IMR-90 (cell line): ENCODE measurements around the gene PRDM2. TPM values are rescaled to one million over a fixed set of nuclear protein-coding genes. Genes with fewer than 3 reads are reported as not detected.

Source experiments
- ATAC-seq: fragments of 200-7000 bp; cut with Tn5 transposase; 2 replicates; pipeline ENCODE4 v1.9.1; 2020; ENCODE audit warnings: low read depth, mild to moderate bottlenecking, moderate library complexity
- BruUV-seq: library from RNA; stranded (reverse); fragments of 400-500 nt; replicated peaks from 2 replicates; lab custom pipeline; 2021; lab: Mats Ljungman, UMichigan
- CTCF ChIA-PET: fragments of 300-600 bp; formaldehyde crosslinking; extraction: SDS; loops from one replicate; lab custom pipeline; 2021; ENCODE audit warnings: antibody characterized with exemption; lab: Yijun Ruan, JAX
- POLR2A ChIA-PET: fragments of 300-600 bp; sonication (Branson Sonifier 250); formaldehyde crosslinking; loops from one replicate; lab custom pipeline; 2022; ENCODE audit warnings: antibody characterized with exemption; ENCODE audit not compliant: unreplicated experiment; lab: Charles Lee
- DNase-seq: peaks from one replicate; pipeline ENCODE4 v3.0.0; 2013
- H2AFZ ChIP-seq: replicated peaks from 2 replicates; pipeline ENCODE3; 2013; ENCODE audit warnings: low read length, mild to moderate bottlenecking; ENCODE audit not compliant: poor library complexity
- H2AK5ac ChIP-seq: 2 replicates; pipeline ENCODE4 v1.6.1; 2013; ENCODE audit warnings: low read depth, low read length, inconsistent platforms
- H2AK9ac ChIP-seq: replicated peaks from 2 replicates; pipeline ENCODE3; 2013; ENCODE audit warnings: mild to moderate bottlenecking, low read depth, low read length, moderate library complexity; ENCODE audit not compliant: poor library complexity
- H2BK120ac ChIP-seq: 2 replicates; pipeline ENCODE4 v1.6.1; 2013; ENCODE audit warnings: low read depth, low read length, inconsistent platforms
- H2BK15ac ChIP-seq: 3 replicates; pipeline ENCODE4 v1.6.1; 2013; ENCODE audit warnings: low read depth, low read length, inconsistent platforms
- H2BK20ac ChIP-seq: 2 replicates; pipeline ENCODE4 v1.6.1; 2013; ENCODE audit warnings: low read depth, mild to moderate bottlenecking, inconsistent platforms, low read length, moderate library complexity
- H2BK5ac ChIP-seq: 2 replicates; pipeline ENCODE4 v1.6.1; 2013; ENCODE audit warnings: mild to moderate bottlenecking, low read depth, low read length, inconsistent platforms; ENCODE audit not compliant: poor library complexity, severe bottlenecking
- H3K14ac ChIP-seq: replicated peaks from 2 replicates; pipeline ENCODE4 v1.6.1; 2013; ENCODE audit warnings: low read depth, low read length, inconsistent platforms
- H3K18ac ChIP-seq: 2 replicates; pipeline ENCODE4 v1.6.1; 2013; ENCODE audit warnings: low read depth, low read length, control low read depth
- H3K23ac ChIP-seq: 2 replicates; pipeline ENCODE4 v1.6.1; 2013; ENCODE audit warnings: low read depth, low read length, inconsistent platforms
- H3K27ac ChIP-seq: 2 replicates; pipeline ENCODE4 v1.5.1; 2013; ENCODE audit warnings: mild to moderate bottlenecking, control low read depth, low read length; ENCODE audit not compliant: insufficient read depth
- H3K27me3 ChIP-seq: 2 replicates; pipeline ENCODE4 v1.6.1; 2013; ENCODE audit warnings: low read length; ENCODE audit not compliant: control insufficient read depth, insufficient read depth
- H3K36me3 ChIP-seq: 2 replicates; pipeline ENCODE4 v1.6.1; 2013; ENCODE audit warnings: low read length, mixed read lengths; ENCODE audit not compliant: control insufficient read depth, insufficient read depth
- H3K4ac ChIP-seq: 2 replicates; pipeline ENCODE4 v1.6.1; 2013; ENCODE audit warnings: low read depth, low read length, inconsistent platforms
- H3K4me1 ChIP-seq: 2 replicates; pipeline ENCODE4 v1.6.1; 2013; ENCODE audit warnings: low read length, mixed read lengths; ENCODE audit not compliant: control insufficient read depth, insufficient read depth
- H3K4me2 ChIP-seq: 2 replicates; pipeline ENCODE4 v1.6.1; 2013; ENCODE audit warnings: low read depth, mild to moderate bottlenecking, control low read depth, low read length, moderate library complexity
- H3K4me3 ChIP-seq: 2 replicates; pipeline ENCODE4 v1.5.1; 2013; ENCODE audit warnings: low read depth, mild to moderate bottlenecking, control low read depth, low read length, moderate library complexity; ENCODE audit not compliant: insufficient read depth
- H3K56ac ChIP-seq: 2 replicates; pipeline ENCODE4 v1.6.1; 2013; ENCODE audit warnings: low read length, inconsistent platforms; ENCODE audit not compliant: insufficient read depth; ENCODE audit errors: extremely low read depth
- H3K79me1 ChIP-seq, 2 experiments: 2 replicates each; pipeline ENCODE4 v1.6.1; 2013; ENCODE audit warnings: low read length in 2 of 2, inconsistent platforms in 1 of 2, low read depth in 1 of 2
- H3K9ac ChIP-seq: 2 replicates; pipeline ENCODE4 v1.6.1; 2013; ENCODE audit warnings: low read depth, low read length, control low read depth
- H3K9me1 ChIP-seq: 2 replicates; pipeline ENCODE4 v1.6.1; 2013; ENCODE audit warnings: low read length, inconsistent platforms; ENCODE audit not compliant: insufficient read depth
- H3K9me3 ChIP-seq: 2 replicates; pipeline ENCODE4 v1.6.1; 2013; ENCODE audit warnings: low read length; ENCODE audit not compliant: control insufficient read depth, insufficient read depth
- H4K20me1 ChIP-seq: 2 replicates; pipeline ENCODE4 v1.6.1; 2013; ENCODE audit warnings: low read length, inconsistent platforms; ENCODE audit not compliant: insufficient read depth
- H4K5ac ChIP-seq: 2 replicates; pipeline ENCODE4 v1.6.1; 2013; ENCODE audit warnings: mild to moderate bottlenecking, low read depth, low read length, control low read depth
- H4K8ac ChIP-seq, 2 experiments: 2 replicates each; pipeline ENCODE4 v1.6.1; 2013; ENCODE audit warnings: low read depth in 2 of 2, low read length in 2 of 2, control low read depth in 1 of 2, inconsistent platforms in 1 of 2
- H4K91ac ChIP-seq: 2 replicates; pipeline ENCODE4 v1.6.1; 2013; ENCODE audit warnings: low read depth, low read length, inconsistent platforms; ENCODE audit not compliant: insufficient read depth
- CEBPB ChIP-seq: IDR thresholded peaks from 2 replicates; pipeline ENCODE4 v1.6.1; 2012; ENCODE audit warnings: low read depth, low read length, improper control_type of control experiment
- MAFK ChIP-seq: IDR thresholded peaks from 2 replicates; pipeline ENCODE4 v1.6.1; 2012; ENCODE audit warnings: low read depth, low read length, improper control_type of control experiment
- NFE2L2 ChIP-seq: fragments of 150-350 bp; IDR thresholded peaks from 2 replicates; pipeline ENCODE4 v1.6.1; 2016; ENCODE audit warnings: low read depth, mild to moderate bottlenecking, low read length
- RFX5 ChIP-seq: IDR thresholded peaks from 2 replicates; pipeline ENCODE4 v1.8.0; 2012; ENCODE audit warnings: low read depth, mild to moderate bottlenecking, low read length, moderate library complexity
- WGBS, 2 experiments: methylation state at CpG; one replicate each; pipeline versions ENCODE4 v1.1.5 to v1.1.7; 2013; ENCODE audit warnings: missing lambda C conversion rate in 2 of 2; ENCODE audit not compliant: insufficient read length in 1 of 2; ENCODE audit errors: extremely low coverage in 2 of 2; 5-methylcytosine and 5-hydroxymethylcytosine counted together
- dilution Hi-C: fragments of 300-500 bp; cut with HindIII; formaldehyde crosslinking; loops from one replicate; pipeline ENCODE4 v1.14.3; 2018; ENCODE audit warnings: low sequenced_read_pairs; ENCODE audit not compliant: unreplicated experiment
- in situ Hi-C: fragments of 300-500 bp; cut with MboI; formaldehyde crosslinking; loops from 3 replicates; pipeline ENCODE4 v1.14.3; 2019; ENCODE audit warnings: low sequenced_read_pairs, inconsistent platforms, mixed read lengths
- intact Hi-C: fragments of 100-400 bp; cut with micrococcal nuclease; formaldehyde crosslinking; loops from 2 replicates; pipeline ENCODE4 v1.10.0; 2022
- polyA plus RNA-seq, 3 experiments: library from polyadenylated mRNA; depleted of rRNA; stranded (reverse); fragments of >200 nt; gene quantifications; 2 replicates each; pipeline ENCODE4 v1.2.3, GENCODE V29; 2012; ENCODE audit warnings: low replicate concordance in 1 of 3
- total RNA-seq: library from RNA; depleted of rRNA; stranded (reverse); fragments of >200 nt; gene quantifications from 2 replicates; pipeline ENCODE4 v1.2.3, GENCODE V29; 2012

The PRDM2 gene
- total and polyA plus RNA-seq, 2 of the 4 experiments (the other 2 are of a cell fraction), result 3.4 to 8.9 TPM

GRCh38 chr1:13759072-13759471 lies 59.1 kb downstream of the PRDM2 start:
- Histone ChIP-seq H4K8ac (no peak overlapping the region), H2BK20ac (no peak overlapping the region), H3K27ac (no peak overlapping the region), H2AK9ac (no peak overlapping the region), H2BK120ac (no peak overlapping the region), H3K27me3 (no peaks in the 10 kb centered on the region), H2BK5ac (no peak overlapping the region), H3K9me1 (peaks cover 18% of the 10 kb centered on the region), H3K23ac (0 out of 2 replicates have a peak overlapping the region, but pooled peaks have one; percentile 1), H3K4me1 (peaks cover 12% of the 10 kb centered on the region), H2AK5ac (no peak overlapping the region), H3K4me2 (no peak overlapping the region), H3K18ac (no peak overlapping the region), H3K4me3 (no peak overlapping the region), H2AFZ (no peak overlapping the region), H3K56ac (no peak overlapping the region), H2BK15ac (no peak overlapping the region), H3K14ac (no peak overlapping the region; the same call in 1 of the 2 replicates), H3K9ac (no peak overlapping the region), H3K79me1 (peaks cover 11 to 56% of the 10 kb centered on the region in 2 experiments), H4K91ac (no peak overlapping the region), H3K9me3 (no peaks in the 10 kb centered on the region), H3K4ac (no peak overlapping the region), H4K20me1 (peaks cover 78% of the 10 kb centered on the region), H3K36me3 (peaks cover 5% of the 10 kb centered on the region; the same call in 1 of the 2 replicates), H4K5ac (no peak overlapping the region)
- 92% methylated on average over 2 of the region's 4 CpGs; no CpG with 5 or more reads in 1 of the 2 experiments for WGBS, 2 experiments
- intact Hi-C loops (no loop called here), dilution Hi-C loops (no loop called here), in situ Hi-C loops (loop anchor here (5.0 to 25.0 kb wide), 2 partner anchors 48 to 1178 kb away; no protein-coding TSS in a partner anchor)
- no TSS peak for BruUV-seq
- DNase-seq (no peak), ATAC-seq (no peak)
- ChIA-PET POLR2A (no interaction called here), CTCF (interaction anchor here (0.6 to 0.7 kb wide), 2 partner anchors 26 to 1937 kb away, joined by 3 to 5 read pairs; no protein-coding TSS in a partner anchor)
- TF ChIP-seq RFX5, result no peak
- no peak for TF ChIP-seq MAFK
- no peak for TF ChIP-seq NFE2L2
- no peak for TF ChIP-seq CEBPB
